ENCODE data around the gene ARMH1.

The ARMH1 gene

DNA sequence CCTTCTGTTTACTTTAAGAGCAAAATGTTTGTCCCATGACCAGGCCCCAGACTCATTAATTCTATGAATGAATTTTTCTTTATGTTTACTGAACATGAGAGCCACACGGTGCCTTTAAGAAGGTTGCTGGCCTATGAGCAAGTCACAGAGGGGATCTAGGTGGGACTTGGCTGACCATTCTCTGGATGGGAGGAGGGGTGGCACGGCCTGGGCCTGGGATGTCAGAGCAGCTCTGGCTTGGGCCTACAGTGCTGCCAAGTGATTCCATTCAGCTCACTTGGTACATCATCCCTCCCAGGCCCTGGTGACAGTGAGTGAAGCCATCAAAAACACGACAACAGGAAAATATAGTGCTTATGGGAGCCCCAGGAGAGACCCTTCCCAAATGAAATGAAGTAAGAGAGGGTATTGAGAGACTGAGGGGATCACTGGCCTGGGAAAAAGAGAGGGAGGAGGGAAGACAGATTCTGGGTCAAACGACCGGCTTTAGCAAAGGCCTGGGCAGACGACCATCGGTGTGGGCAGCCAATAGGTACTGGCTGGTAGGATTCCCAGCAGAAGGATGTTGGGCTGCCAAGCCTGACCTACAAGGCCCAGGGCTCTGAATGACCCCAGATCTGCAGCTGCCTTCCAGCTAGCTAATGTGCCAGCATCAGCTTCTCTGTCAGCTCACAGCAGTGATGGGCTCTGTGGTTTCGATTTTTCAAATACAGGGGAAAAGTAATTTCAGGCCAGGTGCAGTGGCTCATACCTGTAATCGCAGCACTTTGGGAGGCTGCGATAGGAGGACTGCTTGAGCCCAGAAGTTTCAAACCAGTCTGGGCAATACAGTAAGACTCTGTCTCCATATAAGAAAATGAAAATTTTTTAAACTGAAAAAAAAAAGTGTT is 3.5 kb upstream of the ARMH1 start:
- no peak for DNase-seq (ENCODE audit: low read depth in 2 of 2)

DNA sequence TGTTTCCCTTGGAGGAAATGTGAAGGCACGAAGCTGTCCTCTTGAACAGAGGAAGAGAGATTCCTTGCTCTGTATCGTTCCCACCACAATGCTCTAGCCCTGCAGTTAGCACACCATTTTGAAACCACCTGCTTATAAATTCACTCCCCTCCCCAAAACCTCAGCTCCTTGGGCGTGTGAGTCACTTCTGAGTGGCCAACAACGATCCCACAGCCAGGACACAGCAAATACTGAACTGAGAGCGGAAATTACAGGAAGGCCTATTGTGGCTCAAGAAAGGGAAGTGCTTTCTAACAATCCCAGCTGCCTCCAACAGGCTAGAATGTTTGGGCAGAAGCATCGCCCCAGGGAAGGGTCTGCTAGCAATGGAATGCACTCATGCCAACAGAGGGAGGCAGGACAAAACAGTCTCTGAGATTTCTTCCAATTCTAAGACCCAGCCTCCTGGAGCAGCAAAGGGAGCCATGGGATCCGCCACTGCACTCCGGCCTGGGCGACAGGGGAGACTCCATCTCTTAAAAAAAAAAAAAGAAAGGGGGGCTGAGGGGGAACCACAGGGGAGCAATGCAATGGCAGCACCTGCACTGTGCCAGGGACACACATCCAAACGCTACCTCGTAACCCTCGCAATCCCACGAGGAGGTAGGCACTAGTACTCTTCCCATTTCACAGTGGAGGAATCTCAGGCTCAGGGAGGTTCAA is 2.1 kb upstream of the ARMH1 start:
- no peak for DNase-seq (ENCODE audit: low read depth in 2 of 2)

DNA sequence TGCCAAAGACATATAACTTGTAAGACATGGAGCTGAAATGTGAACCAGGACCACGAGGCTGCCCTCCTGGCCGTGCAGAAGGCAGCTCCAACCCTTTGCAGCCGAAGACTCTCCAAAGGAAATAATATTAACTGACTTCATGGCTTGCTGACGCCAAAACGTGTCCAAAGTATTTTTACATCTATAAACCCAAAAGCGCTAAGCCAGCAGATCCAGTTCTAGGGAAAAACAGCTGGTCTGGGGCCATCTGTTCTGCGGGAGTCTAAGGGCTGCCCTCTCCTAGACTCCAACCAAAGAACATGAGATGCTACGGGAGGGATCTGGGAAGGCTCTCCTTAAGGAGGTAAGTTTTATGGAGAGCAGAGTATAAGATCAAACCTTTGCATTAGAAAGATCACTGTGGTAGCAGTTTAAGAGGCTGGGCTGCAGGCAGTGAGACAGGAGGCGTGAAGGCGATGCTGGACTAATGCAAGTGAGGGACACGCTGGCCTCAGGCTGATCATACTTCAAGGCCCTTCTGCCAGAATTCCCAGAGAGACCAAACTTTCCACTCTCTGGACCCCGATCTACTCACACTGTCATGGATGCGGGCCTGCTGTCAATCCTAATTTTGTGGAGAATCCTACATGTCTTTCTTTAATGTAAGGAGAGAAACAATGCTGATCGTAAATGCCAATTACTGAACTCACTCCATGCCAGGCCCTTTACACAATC is 1.4 kb upstream of the ARMH1 start:
- DNase-seq (ENCODE audit: low read depth in 2 of 2): no peak

DNA sequence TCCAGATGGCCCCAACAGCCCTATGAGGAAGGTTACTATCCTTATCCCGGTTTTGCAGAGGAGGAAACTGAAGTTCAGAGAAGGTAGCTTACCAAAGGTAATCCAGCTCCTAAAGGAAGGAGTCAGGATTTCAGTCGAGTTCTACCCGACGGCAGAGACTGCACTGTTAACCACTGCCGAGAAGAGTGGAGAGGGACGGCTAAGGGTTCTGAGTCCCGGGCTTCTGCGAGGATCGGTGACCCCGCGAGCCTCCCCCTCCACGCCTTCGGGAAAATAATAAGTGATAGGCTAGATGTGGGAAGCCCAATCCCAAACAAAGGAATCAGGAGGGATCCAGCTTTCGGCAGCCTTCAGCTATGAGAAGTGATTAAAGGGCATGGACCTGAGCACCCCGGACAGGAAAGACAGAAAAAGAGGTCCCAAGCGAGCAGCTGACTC is 820 bp upstream of the ARMH1 start:
- no peak for DNase-seq (ENCODE audit: low read depth in 2 of 2)

DNA sequence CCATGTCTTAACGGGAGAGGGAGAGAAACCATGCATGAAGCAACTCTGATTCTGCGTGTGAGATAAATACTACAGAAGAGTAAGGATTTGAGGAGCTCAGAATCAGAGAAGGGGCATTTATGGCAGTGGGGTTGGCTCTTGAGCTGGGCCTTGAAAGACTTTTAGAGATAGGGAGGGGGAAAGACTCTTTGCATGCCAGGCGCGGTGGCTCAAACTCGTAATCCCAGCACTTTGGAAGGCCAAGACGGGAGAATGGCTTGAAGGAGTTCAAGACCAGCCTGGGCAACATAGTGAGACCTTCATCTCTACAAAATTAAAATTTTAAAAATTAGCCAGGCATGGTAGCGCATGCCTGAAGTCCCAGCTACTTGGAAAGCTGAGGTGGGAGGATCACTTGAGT is 672 bp downstream of the ARMH1 start:
- no peak for DNase-seq (ENCODE audit: low read depth in 2 of 2)

DNA sequence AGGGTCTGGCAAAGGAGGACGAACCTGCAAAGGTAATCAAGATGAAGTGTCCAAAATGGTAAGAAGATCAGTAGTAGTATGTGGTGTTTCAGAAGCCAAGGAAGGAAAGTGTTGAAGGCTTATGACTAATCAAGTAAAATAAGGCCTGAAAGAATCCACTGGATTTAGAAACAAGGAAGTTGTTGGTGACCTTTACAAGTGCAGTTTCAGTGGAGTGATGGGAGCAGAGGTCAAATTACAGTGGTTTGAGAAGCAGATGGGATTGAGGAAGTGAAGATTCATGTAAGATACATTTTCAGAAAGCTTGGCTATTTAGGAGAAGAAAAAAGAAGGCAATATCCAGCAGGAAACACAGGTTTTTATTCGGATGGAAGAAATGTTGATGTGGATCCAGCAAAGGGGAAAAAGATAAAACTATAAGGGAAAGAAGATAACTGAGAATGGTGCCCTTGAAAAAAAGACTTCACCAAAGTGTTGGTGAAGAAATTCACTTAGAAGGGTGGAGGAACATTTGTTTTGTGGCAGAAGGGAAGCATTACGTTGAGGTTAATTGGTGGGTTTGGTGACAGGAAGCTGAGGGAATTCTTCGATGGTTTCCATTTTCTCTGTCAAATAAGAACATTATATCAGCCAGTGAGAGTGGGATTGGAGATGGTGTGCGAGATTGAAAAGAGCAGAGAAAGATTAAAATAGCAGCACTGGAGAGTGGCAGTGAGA is 2.1 kb downstream of the ARMH1 start:
- no peak for DNase-seq (ENCODE audit: low read depth in 2 of 2)

DNA sequence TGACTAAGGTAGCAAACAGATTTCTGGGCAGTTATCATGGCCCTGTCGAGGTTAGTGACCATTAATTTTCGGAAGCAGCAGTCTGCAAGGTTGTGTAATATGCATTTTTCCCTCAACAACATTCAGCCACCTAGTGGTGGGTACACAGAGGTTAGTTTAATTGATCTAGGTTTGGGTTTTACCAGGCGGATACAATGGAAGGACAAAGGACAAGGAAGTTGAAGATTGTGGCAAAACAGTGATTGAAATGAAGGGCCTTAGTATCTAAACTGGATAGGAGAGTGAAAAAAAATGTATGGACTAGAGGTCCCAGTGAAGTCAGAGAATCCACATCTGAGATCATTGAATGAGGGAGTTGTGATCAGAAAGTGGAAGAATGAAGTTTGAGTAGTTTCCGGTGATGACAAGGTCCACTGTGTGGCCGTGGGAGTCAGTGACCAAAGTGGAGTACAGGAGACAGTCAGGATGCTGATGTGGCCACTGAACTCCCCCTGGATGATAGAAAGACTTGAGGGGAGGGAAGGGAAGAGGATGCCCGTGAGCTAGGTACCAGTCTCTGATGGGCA is 2.8 kb downstream of the ARMH1 start:
- no peak for DNase-seq (ENCODE audit: low read depth in 2 of 2)

DNA sequence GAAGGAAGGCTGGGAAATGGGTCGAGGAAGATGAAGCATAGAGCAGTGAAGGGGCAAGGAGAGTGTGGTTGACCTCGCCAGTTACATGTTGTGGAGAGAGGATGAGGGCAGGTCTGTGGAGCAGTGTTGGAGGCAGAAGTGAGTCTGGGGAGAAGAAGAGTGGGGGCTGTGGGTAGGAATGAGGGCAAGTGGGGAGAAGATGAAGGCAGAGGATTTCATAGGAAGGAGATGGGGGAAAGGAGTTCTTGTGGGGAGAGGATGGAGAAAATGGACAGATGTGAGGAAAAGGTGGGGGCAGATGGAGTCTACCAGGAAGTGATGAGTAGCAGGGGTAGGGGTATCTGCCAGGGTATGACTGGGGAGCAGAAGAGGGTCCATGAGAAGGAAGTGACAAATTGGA is 3.6 kb downstream of the ARMH1 start:
- DNase-seq (ENCODE audit: low read depth in 2 of 2): no peak

DNA sequence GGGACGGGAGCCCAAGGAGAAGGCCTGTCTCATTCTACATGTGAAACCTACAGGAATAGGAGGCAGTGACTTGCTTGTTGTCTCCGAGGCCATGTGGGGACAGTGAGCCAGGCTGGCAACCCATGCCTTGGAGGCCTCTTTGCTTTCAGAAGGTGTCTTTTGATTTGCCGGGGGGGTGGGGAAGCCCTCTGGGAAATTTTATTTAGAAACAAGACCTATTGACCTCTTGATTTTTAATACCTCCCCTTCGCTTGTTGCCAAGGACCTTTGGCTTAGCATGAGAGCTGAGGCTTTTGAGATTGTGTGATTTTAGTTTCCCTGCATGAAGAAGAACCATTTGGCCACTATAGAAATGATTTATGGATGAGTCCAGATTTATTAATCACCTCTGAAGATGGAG is 4.1 kb downstream of the ARMH1 start:
- no peak for DNase-seq (ENCODE audit: low read depth in 2 of 2)

DNA sequence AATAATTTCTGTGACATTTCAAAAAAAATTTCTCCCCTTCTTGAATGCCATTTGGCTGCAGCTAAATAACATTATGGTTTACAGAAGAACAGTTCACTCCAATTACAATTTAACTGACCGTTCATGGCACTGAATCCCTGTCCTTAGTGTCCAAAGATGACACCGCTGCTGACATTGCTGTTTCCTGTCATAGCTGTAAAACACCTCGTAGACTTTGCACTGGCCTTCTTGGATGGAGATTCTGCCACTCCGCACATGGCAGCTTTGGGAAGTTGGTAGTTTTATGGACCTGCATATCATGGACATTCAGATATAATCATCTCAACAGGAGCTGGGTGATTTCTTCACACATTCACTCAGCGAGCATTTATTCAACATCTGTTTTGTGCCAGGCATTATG is 5.0 kb downstream of the ARMH1 start:
- DNase-seq (ENCODE audit: low read depth in 2 of 2): no peak

DNA sequence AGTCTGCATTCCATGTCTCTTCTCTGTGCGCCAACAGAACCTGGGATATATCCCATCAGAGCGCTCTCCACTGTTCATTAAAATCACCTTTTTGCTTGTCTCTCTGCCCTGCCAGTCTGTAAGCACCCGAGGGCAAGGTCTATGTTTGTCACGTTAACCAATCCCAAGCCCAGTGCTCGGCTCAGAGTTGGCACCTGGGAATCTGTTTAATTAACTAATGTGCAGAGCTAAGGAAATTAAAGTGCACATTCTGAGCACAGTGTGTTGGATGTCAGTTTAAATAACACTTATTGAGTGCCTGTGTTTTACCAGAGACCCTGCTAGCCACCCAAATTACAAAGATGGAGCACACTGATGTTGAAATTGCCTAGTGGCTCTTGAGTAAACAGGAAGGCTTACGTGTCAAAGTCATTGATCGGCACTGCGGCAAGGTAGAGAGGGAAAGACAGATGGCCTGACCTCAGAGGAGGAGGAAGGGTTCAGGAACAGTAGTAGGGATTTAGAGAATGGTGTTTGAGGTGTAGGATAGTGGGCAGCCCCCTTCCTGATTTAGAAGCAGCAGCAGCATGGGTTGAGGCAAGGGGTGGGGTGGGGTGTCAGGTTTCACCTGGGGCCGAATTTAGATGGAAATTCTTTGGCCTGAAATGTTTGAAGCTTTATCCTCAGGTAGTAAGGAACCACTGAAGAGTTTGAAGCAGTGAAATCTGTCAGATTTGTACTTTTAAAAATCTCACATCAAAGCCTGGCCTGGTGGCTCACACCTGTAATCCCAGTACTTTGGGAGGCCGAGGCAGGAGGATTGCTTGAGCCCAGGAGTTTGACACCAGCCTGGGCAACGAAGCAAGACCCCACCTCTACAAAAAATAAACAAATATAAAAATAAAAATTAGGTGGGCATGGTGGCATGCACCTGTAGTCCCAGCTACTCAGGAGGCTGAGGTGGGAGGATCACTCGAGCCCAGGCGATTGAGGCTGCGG is 7.7 kb downstream of the ARMH1 start:
- no peak for DNase-seq (ENCODE audit: low read depth in 2 of 2)

DNA sequence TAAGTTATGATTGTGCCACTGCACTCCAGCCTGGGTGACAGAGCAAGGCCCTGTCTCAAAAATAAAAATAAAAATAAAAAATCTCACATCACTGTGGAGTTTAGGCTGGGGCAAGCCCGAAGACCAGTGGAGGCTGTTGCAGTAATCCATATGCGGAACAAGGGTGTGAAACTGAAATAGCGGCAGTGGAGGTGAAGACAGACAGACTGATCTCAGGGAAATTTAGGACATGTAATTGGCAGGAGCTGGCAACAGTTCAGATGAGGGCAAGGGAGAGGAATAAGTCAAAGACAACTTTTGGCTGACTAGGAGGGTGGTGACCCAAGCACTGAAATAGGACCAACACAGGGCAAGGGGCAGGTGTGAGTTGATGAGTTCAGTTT is 8.4 kb downstream of the ARMH1 start:
- no peak for DNase-seq (ENCODE audit: low read depth in 2 of 2)

DNA sequence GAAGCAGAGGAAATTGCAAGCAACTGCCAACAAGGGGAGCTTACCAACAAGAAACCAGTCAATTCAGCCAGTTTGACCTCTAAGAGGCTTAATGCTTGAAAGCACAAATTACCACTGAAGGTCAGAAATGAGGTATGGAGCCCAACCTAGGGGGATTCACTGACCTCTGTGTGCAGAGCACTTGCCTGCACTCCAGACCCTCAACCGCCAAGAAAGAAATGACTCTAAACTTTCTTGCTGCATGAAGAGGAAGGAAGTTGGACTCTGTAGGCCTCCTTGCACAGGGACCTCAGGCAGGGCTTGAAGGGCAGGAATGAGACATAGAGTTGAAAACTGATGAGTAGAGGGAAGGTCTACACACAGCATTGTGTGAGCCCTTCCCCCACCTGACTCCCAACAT is 10.0 kb downstream of the ARMH1 start:
- DNase-seq (ENCODE audit: low read depth in 2 of 2): no peak

DNA sequence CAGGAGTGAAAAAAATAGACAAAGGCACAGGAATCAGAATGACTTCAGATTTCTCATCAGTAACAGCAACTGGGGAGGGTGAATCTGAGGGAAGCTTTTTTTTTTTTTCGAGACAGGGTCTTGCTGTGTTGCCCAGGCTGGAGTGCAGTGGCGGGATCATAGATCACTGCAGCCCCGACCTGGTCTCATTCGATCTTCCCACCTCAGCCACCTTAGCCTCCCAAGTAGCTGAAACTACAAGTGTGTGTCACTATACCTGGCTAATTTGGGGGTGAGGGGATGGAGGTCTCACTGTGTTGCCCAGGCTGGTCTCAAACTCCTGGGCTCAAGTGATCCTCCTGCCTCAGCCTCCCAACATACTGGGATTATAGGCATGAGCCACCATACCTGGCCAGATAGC is 10.7 kb downstream of the ARMH1 start:
- no peak for DNase-seq (ENCODE audit: low read depth in 2 of 2)

DNA sequence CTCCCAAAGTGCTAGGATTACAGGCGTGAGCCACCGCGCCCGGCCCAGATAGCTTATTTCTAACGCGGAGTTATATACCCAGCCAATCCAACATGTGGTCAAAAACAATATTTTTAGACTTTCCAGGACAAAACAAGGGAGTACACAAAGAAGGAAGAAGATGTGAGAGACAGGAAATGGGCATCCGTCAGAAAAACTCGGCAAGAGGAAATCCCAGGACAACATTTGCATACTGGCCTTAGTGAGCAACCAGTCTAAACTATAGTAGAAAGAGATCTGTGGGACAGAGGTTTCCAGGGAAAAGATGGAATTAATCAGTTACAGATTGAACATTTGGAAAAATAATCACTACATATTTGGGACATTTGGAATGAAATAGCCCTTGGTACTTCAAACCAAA is 11.4 kb downstream of the ARMH1 start:
- DNase-seq (ENCODE audit: low read depth in 2 of 2): no peak

DNA sequence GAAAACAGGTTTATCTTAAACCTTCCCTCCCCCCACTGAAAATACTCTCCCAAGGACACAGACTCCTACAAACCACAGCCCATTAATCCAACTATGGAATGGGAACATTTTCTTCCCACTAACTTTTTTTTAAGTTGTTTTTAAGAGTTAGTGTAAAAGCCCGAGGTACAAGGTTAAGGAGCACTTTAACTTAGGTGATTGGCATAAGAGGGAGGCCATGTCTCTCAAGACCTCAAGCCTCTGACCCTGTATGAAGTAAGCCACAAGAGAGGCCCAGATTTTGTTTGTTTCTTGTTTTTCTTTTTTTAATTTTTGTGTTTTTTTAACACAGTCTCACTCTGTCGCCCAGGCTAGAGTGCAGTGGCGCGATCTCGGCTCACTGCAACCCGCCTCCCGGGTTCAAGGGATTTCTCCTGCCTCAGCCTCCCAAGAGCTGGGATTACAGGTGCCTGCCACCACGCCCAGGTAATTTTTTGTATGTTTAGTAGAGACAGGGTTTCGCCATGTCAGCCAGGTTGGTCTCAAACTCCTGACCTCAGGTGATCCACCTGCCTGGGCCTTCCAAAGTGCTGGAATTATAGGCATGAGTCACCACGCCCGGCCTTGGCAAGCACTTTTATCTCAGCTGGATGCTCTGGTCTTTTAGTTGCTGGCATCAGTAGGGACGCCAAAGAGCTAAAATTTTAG is 14.4 kb downstream of the ARMH1 start:
- DNase-seq (ENCODE audit: low read depth in 2 of 2): no peak

DNA sequence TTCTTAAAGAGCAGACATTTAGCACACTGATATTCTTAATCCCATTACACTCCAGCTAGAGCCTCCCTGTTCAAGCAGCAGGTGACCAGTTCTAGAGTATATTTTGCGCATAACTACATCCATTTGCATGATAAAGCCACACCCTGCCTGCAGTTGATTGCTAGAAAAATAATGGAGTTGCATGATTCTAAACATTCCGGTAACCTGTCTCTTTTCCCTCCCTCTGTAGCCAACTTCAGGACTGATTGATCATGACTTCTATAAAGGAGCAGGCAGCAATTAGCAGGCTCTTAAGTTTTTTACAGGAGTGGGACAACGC is 14.9 kb downstream of the ARMH1 start:
- no peak for DNase-seq (ENCODE audit: low read depth in 2 of 2)

DNA sequence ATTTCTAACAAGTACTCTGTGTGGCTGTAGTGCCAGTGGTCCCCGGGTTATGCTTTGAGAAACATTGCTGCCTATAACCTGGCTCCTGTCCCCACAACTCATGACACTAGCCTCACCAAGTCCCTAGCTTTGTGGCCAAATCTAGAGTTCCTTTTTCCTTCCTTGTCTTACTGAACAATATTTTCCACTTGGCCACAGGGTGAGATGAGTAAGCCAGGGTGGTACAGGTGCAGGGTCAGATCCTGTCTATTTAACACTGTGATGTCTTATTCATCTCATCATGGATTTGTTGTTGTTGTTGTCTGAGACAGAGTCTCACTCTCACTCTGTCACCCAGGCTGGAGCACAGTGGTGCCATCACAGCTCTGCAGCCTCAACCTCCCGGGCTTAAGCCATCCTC is 18.6 kb downstream of the ARMH1 start:
- DNase-seq (ENCODE audit: low read depth in 2 of 2): no peak

DNA sequence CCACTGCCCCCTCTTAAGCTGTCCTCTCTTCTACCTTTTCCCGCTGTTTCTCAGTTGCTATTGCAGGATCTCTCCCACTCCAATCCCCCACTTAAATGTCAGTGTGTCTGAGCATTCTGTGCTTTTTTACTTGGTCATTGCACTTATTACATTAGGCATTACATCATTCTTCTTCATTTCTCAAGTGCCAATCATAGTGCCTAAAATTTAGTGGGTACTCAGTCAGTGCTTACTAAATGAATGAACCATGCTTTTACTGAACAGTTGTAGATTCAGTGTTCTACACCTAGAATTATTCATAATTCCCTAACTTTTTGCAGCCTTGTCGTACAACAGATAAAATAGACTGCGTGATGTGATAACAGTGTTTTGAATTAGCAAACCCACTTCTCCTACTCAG is 19.4 kb downstream of the ARMH1 start:
- no peak for DNase-seq (ENCODE audit: low read depth in 2 of 2)

DNA sequence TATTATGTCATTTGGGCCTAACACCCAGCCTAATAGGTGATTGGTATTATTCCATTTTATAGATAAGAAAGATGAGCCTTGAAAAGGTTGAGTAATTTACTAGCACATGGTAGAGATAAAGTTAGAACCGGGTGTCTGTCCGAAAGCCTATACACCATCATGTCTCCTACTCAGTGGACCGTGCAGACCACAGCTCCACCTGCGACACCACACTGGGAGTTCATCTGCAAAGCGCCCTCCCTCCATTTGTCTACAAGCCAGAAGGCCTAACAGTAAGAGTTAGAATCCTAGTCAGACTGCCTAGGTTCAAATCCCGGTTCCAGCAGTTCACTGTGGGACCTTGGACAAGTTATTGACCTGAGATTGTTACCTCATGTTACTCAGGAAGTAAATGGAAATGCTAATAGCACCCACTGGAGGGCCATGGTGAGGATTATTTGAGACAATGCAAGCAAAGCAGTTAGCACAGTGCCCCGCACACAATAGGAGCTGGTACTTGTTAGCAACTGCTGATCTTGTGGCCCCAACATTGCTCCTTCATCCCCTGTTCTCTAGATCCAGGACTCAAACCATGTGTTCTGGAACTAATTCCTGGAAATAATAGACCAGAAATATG is 20.5 kb downstream of the ARMH1 start:
- DNase-seq (ENCODE audit: low read depth in 2 of 2): no peak
